Endometrial microvascular endothelial cells (primary cell): ENCODE data around the gene CTNND2. TPM values are rescaled to one million over a fixed set of nuclear protein-coding genes. Genes with fewer than 3 reads are reported as not detected.

Experiments used
- in situ Hi-C: cut with HindIII; loops from 2 replicates; pipeline ENCODE4 v1.10.0; 2017; ENCODE audit warnings: low sequenced_read_pairs, low pct_unique_long_range_greater_than_20kb; ENCODE audit errors: inconsistent ontology term
- total RNA-seq: library from RNA; depleted of rRNA; stranded (reverse); fragments of >200 nt; gene quantifications from one replicate; pipeline ENCODE4 v1.2.3, GENCODE V29; 2015; ENCODE audit errors: inconsistent ontology term

Gene CTNND2
- total RNA-seq, 1 donor from 2014 or later = not detected

GRCh38 chr5:11797132-11797531 lies 107.1 kb downstream of the CTNND2 start:
- in situ Hi-C loops = no loop called here

DNA sequence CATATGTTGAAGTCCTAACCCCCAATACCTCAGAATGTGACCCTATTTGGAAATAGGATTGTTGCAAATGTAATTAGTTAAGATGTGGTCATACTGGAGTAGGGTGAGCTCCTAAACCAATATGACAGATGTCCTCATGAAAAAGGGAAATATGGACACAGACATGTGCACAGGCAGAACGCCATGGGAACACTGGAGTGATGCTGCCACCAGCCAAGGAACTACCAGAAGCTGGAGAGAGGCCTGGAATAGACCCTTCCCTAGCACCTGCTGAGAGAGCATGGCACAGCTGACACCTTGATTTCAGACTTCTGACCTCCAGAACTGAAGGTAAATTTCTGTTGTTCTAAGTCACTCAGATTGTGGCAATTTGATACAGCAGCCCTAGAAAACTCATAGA lies 110.8 kb downstream of the CTNND2 start:
- in situ Hi-C loops = no loop called here

DNA sequence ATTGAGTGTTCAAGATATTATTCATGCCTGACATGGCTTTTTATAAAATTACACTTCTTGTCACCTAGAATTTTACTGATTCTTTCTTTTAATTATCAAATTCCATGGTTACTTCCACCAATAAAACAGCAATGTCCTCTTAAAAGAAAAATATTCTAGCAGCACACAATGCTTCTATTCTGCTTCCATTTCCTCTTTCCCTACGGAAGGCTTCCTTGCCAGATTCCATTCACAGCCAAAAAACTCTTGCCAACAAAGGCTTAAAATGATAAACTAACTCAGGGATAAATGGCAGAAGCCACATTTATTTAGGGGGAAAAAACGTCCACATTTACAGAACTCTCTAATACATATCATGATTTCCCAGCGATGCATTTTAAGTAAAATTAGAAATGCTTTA lies 111.6 kb downstream of the CTNND2 start:
- in situ Hi-C loops = no loop called here

GRCh38 chr5:11791792-11792191 lies 112.5 kb downstream of the CTNND2 start:
- in situ Hi-C loops = no loop called here

GRCh38 chr5:11790201-11790600 lies 114.0 kb downstream of the CTNND2 start:
- in situ Hi-C loops = no loop called here

DNA sequence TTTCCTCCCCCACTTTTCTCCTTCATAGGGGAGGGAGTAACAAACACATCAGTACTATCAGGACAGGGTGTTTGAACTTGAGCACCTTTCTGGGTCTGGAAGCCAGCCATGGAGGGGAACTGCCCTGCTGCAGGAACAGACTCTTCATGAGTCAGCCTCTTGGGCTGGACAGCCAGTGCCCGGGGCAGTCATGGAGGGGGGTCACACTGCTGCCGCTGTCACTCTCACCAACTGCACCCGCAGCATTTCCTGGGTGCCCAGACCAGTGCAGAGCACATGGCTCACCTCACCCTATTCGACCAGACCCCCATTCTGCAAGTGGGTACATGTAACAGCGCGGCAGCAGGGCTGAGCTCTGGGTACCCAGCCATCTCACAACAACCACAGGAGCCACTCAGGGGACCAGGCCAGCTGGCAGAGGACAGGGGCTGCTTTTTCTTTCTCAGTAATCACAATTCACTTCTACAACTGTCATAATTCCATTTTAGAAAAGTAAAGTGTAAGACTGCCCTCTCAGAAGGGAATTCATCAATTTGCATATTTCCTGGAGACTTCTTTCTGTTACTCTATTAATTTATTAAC lies 118.4 kb downstream of the CTNND2 start:
- in situ Hi-C loops = no loop called here

DNA sequence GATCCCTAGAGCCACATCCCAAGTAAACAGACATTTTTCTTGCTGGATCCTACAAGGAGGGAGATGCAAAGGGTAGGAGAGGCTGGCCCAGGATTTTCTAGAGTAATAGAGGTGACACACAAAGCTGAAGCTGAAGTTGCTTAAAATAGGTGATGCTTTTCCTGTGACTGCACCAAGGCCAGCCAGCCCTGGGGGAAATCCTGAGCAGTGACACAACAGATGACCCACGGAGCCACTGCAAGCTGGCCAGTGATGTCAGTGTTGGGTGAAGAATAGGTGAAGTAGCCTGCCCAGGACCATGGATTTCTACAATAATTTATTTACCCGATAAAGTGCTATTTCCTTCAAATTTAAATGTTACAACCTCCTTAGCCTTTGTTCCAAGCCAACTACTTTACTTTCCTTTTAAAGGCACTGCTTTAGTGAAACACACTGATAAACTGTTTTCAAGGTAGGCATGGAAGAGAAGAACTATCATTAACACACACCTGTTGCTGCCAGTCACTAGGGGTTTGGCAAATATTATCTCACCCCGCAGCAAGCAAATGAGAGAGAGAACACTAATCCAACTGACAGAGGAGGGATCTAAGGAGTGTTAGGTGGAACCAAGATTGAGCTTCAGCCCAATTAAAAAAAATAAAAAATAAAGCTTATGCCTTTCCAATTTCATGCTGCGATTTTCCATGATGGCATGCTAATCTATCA lies 123.5 kb downstream of the CTNND2 start:
- in situ Hi-C loops = no loop called here

- in situ Hi-C loops = no loop called here
These were observed 127.2 kb downstream of the CTNND2 start for GRCh38 chr5:11777096-11777495.

DNA sequence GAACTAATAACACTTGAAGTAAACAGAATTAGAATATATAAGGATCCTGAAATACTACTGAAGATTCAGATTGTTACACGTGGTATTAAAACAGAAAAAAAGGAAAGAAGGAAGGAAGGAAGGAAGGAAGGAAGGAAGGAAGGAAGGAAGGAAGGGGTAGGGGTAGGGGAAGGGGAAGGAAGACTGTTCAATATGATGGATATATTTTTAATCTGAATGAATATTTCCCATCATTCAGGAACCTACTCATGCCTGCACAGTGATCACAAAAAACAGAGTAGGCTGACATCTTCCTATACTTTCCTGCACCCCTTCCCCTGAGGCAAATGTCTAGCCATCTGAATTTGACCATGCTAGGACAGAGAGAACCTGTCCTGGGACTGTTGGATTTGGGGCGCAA lies 133.9 kb downstream of the CTNND2 start:
- in situ Hi-C loops = no loop called here

GRCh38 chr5:11760934-11761603 lies 143.2 kb downstream of the CTNND2 start:
- in situ Hi-C loops = no loop called here

DNA sequence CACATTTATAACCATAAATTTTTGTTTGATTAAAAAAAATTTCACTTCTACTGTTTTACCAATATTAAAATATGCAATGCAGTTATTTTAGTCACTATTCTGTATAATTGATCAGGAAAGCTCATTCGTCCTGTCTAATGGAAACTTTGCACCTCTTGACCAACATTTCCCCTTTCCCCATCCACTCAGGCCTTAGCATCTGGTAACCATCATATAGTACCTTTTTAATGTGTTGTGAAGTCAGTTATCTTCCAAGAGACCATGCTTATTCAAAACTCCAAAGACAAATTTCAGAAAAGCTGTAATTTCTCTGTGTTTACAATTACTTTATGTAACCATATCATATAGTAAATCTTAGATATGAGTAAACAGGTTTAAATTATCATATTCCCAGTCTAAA lies 145.9 kb downstream of the CTNND2 start:
- in situ Hi-C loops = no loop called here

- in situ Hi-C loops = no loop called here
These were observed 146.6 kb downstream of the CTNND2 start for GRCh38 chr5:11757661-11758060.

GRCh38 chr5:11737010-11737409 lies 167.2 kb downstream of the CTNND2 start:
- in situ Hi-C loops = no loop called here

DNA sequence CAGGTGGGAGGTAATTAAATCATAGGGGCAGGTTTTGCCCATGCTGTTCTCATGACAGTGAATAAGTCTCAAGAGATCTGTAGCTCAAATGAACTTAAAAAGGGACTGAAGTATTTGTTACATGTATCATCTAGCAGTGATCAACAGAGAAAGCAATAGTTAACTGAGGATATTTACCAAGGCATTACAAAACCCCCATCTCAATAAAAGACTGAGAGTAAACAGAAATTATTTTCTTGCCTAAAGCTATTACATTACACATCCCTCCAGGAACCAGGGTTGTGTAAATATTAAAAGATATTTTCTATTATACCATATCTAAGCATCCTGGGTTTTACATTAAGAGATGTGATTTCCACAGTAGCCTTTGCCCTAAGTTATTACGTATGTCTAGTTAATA lies 169.9 kb downstream of the CTNND2 start:
- in situ Hi-C loops = no loop called here

GRCh38 chr5:11733840-11734192 lies 170.4 kb downstream of the CTNND2 start:
- in situ Hi-C loops = no loop called here

GRCh38 chr5:11733185-11733839 lies 170.9 kb downstream of the CTNND2 start:
- in situ Hi-C loops = no loop called here

- in situ Hi-C loops = no loop called here
These were observed 179.3 kb downstream of the CTNND2 start for GRCh38 chr5:11724940-11725339.

GRCh38 chr5:11719888-11720481 lies 184.3 kb downstream of the CTNND2 start:
- in situ Hi-C loops = no loop called here

DNA sequence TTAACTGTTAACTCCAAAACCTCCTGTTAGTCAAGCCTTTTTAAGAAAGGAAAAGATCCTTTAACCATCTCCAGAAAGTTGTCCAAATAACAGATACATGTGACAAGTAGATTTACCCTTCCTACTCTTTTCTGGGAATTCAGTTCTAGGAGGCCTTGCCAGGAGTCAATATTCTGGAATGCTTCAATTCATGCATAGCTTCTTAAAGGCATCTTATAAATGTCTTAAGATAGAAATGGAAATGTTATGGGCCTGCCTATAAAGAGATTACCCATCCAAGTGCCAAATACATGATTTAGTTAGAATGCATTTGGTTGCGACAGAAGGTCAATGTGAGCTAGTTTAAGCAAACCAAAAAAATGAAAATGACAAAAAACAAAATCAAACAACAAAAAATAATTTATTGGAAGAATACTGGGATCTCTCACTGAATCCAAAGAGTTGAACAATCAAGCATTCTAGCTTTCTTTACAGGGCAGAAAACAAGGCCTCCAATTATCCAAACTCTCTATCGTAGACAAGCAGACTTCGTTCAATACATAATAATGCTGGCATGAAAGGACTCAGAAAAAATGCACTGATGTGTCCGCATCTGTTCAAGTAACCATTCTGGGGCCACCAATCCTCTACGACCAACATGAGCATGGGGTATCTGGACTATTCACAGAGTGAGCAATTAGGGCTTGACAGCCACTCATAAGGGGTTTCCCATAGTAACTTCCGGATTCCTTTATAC lies 188.6 kb downstream of the CTNND2 start:
- in situ Hi-C loops = no loop called here
